ENCODE results near the gene ADAMTSL3.

DNA sequence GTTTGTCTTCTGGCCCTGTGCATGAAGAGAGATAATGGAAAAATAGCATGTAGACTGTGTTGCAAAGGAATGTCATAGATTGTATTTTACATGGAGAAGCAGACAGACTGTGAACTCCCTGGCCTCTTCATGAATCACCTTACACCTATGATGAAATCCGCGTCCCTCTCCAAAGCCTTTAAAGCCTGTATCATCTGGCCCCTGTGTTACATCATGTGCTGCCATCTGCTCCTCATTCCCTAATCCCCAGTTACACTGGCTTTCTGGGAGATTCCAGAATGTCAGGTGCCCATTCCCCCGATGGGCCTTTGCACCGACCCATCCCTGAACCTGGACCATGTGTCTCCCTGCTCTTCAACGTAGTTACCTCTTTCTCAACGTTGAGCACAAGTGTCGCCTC, 190.8 kb downstream of the ADAMTSL3 start:
- TF ChIP-seq, protein P1, sequence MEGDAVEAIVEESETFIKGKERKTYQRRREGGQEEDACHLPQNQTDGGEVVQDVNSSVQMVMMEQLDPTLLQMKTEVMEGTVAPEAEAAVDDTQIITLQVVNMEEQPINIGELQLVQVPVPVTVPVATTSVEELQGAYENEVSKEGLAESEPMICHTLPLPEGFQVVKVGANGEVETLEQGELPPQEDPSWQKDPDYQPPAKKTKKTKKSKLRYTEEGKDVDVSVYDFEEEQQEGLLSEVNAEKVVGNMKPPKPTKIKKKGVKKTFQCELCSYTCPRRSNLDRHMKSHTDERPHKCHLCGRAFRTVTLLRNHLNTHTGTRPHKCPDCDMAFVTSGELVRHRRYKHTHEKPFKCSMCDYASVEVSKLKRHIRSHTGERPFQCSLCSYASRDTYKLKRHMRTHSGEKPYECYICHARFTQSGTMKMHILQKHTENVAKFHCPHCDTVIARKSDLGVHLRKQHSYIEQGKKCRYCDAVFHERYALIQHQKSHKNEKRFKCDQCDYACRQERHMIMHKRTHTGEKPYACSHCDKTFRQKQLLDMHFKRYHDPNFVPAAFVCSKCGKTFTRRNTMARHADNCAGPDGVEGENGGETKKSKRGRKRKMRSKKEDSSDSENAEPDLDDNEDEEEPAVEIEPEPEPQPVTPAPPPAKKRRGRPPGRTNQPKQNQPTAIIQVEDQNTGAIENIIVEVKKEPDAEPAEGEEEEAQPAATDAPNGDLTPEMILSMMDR (IDR thresholded peaks at IDR 0.05) = no peak
- no peak for TF ChIP-seq ZFX (IDR thresholded peaks at IDR 0.05; ENCODE audit: borderline replicate concordance)
